ENCODE measurements around the gene NARF.
A peak's percentile ranks its signal among the peaks of the same experiment; 100 is the strongest.

DNA sequence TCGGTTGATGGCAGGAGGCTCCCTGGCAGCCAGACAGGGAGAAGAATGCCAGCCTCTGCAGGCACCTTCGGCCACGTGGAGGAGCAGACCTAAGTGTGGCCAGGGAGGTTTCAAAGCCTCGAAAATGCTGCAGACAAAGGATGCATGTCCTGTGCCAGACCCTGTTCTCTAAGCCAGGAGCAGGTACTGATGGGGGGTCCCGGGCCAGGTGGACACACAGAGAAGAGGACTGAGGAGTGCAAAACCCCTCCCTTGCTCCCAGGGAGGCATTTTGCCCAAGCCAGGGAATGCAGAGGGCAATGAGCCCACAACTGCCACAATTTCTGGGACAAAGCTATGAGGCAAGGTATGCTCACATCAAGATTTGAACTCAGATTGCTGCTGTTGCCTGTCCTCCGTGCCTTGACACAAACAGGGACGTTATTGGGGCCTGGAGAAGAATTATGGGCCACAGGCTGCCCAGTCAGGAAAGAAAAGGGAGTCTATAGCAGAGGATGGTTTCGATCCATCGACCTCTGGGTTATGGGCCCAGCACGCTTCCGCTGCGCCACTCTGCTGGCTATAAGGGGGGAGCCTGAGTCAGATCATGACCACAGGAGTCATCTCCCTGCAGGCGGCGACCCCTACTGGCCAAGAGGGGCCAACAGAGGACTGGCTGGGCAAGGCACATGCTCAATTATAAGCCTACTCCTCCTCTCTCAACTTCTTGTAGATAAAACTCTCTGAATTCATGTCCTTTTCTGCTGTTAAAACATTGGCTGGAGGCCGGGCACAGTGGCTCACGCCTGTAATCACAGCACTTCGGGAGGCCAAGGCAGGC is 35.9 kb downstream of the NARF start:
- TF ChIP-seq POLR2A (IDR thresholded peaks at IDR 0.05; ENCODE audit: low read depth, low read length), result no peak
- TF ChIP-seq TAF1 (IDR thresholded peaks at IDR 0.05; ENCODE audit: low read depth, low read length), result no peak
- TF ChIP-seq POLR2AphosphoS5 (IDR thresholded peaks at IDR 0.05; ENCODE audit: low read depth, low read length), result no peak
- 0 out of 2 replicates have a peak, but pooled peaks have one; percentile 3 for TF ChIP-seq SPI1 (IDR thresholded peaks at IDR 0.05; ENCODE audit: low read depth, low read length)
- TF ChIP-seq PAX5 (IDR thresholded peaks at IDR 0.05; ENCODE audit: insufficient read depth, low read length, severe bottlenecking), result no peak

Data from GM12891 (cell line).